Measurements from ENCODE around the gene SPATS2.

The SPATS2 gene

GRCh38 chr12:49536526-49537071 is 169.3 kb downstream of the SPATS2 start:
- 31% methylated on average over 3 of the region's 3 CpGs for WGBS (ENCODE audit: insufficient coverage)
- ChIA-PET CTCF (interaction anchor here (0.8 to 2.4 kb wide), 5 partner anchors 7 to 205 kb away, joined by 3 to 7 read pairs (median 4); no protein-coding TSS in a partner anchor), POLR2A (no interaction called here)
- Histone ChIP-seq H3K4me1 (ENCODE audit: control extremely low read depth in 1 of 4, control insufficient read depth in 4 of 4, insufficient read depth in 4 of 4, low read length in 3 of 4) (peaks cover 5 to 32% (median 26%) of the 10 kb centered on the region in 4 experiments), H3K36me3 (ENCODE audit: control insufficient read depth in 4 of 4, insufficient read depth in 4 of 4, low read length in 3 of 4) (no peaks in the 10 kb centered on the region), H3K27ac (ENCODE audit: insufficient read depth in 1 of 2, low read depth in 1 of 2, low read length in 2 of 2, poor library complexity in 1 of 2, severe bottlenecking in 2 of 2) (no peak overlapping the region), H3K27me3 (replicated peaks in 2 of 5; ENCODE audit: control insufficient read depth in 4 of 5, insufficient read depth in 5 of 5, low read length in 4 of 5) (peaks cover 3 to 65% (median 39%) of the 10 kb centered on the region in 5 experiments), H3K4me3 (ENCODE audit: control insufficient read depth in 1 of 7, extremely low read depth in 1 of 7, insufficient read depth in 4 of 7, low read depth in 2 of 7, low read length in 6 of 7) (peak overlapping the region in 1 of 7 experiments; percentile 33), H3K9me3 (ENCODE audit: control extremely low read depth in 1 of 5, control insufficient read depth in 4 of 5, insufficient read depth in 2 of 5, low read depth in 1 of 5, low read length in 4 of 5) (no peaks in the 10 kb centered on the region)
- peak in 2 of 3 donors; percentile 55 to 67 for DNase-seq

DNA sequence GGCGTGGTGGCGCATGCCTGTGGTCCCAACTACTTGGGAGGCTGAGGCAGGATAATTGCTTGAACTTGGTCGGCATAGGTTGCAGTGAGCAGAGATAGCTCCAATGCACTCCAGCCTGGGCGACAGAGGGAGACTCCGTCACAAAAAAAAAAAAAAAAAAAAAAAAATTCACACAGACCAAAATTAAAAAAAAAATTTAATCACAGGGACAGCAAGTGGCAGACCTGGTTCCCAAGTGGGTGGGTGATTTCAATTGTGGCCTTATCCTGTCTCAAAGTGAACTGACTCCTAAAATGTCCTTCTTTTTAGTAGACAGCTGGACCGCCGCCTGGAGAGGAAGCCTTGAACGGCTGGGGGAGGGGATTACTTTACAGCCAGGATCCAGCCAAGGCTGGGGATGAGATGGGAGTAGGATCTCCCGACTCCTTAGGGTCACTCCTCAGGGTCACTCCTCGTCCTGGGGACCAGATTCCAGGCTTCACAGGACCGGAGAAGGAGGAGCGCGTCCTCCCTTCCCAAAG is 170.0 kb downstream of the SPATS2 start:
- H3K4me1 ChIP-seq (ENCODE audit: control extremely low read depth in 1 of 4, control insufficient read depth in 4 of 4, insufficient read depth in 4 of 4, low read length in 3 of 4) = peaks cover 5 to 32% (median 26%) of the 10 kb centered on the region in 4 experiments
- peak in 1 of 3 donors; percentile 21 for DNase-seq
- H3K36me3 ChIP-seq (ENCODE audit: control insufficient read depth in 4 of 4, insufficient read depth in 4 of 4, low read length in 3 of 4) = no peaks in the 10 kb centered on the region
- WGBS (ENCODE audit: insufficient coverage) = 2% methylated on average over 6 of the region's 13 CpGs
- no peaks in the 10 kb centered on the region for H3K9me3 ChIP-seq (ENCODE audit: control extremely low read depth in 1 of 5, control insufficient read depth in 4 of 5, insufficient read depth in 2 of 5, low read depth in 1 of 5, low read length in 4 of 5)
- H3K4me3 ChIP-seq (ENCODE audit: control insufficient read depth in 1 of 7, extremely low read depth in 1 of 7, insufficient read depth in 4 of 7, low read depth in 2 of 7, low read length in 6 of 7) = peak overlapping the region in 6 of 7 experiments; percentile 4 to 68 (median 54)
- POLR2A ChIA-PET = no interaction called here
- peaks cover 3 to 65% (median 39%) of the 10 kb centered on the region in 5 experiments for H3K27me3 ChIP-seq (replicated peaks in 2 of 5; ENCODE audit: control insufficient read depth in 4 of 5, insufficient read depth in 5 of 5, low read length in 4 of 5)
- CTCF ChIA-PET = interaction anchor here (0.8 to 1.5 kb wide), 5 partner anchors 8 to 247 kb away, joined by 3 to 6 read pairs (median 3); no protein-coding TSS in a partner anchor
- no peak overlapping the region for H3K27ac ChIP-seq (ENCODE audit: insufficient read depth in 1 of 2, low read depth in 1 of 2, low read length in 2 of 2, poor library complexity in 1 of 2, severe bottlenecking in 2 of 2)

DNA sequence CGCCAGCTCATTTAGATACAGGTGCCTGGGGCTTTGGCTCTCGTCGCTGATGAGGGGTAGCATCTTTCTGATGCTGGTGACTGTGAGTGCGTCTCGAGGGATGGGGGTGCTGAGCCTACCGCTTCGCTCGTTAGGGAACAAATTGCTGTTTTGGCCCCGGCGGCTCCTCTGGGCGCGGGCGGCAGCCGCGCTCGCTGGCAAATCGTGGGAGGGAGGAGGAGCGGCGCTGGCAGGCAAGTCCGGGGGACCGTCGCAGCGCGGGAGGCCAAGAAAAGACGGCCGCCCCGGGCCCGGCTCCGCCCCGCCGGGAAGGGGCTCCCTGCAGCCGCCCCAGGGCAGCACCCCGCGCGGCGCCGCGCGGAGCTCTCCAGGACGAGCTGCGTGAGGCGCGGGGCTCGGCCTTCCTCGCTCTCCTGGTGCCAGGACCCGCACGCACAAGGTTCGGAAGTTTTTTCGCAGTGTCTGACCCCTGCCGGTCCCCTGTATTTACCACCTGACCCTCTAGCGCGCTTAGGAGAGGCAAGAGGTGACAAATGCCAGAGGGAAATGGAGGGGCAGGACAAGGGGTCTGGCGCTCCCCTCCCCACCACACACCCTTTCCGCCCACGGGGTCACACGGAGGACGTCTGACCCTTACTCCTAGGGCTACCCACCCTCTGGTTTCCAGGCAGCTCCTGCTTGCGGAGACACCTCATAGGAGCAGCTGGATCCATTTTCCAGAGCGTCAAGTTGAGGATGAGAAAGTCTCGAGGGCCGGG is 170.7 kb downstream of the SPATS2 start:
- Histone ChIP-seq H3K27me3 (replicated peaks in 2 of 5; ENCODE audit: control insufficient read depth in 4 of 5, insufficient read depth in 5 of 5, low read length in 4 of 5) (peaks cover 3 to 65% (median 39%) of the 10 kb centered on the region in 5 experiments), H3K36me3 (ENCODE audit: control insufficient read depth in 4 of 4, insufficient read depth in 4 of 4, low read length in 3 of 4) (no peaks in the 10 kb centered on the region), H3K4me1 (ENCODE audit: control extremely low read depth in 1 of 4, control insufficient read depth in 4 of 4, insufficient read depth in 4 of 4, low read length in 3 of 4) (peaks cover 5 to 32% (median 26%) of the 10 kb centered on the region in 4 experiments), H3K27ac (ENCODE audit: insufficient read depth in 1 of 2, low read depth in 1 of 2, low read length in 2 of 2, poor library complexity in 1 of 2, severe bottlenecking in 2 of 2) (no peak overlapping the region), H3K4me3 (ENCODE audit: control insufficient read depth in 1 of 7, extremely low read depth in 1 of 7, insufficient read depth in 4 of 7, low read depth in 2 of 7, low read length in 6 of 7) (peak overlapping the region in 6 of 7 experiments; percentile 32 to 68 (median 56)), H3K9me3 (ENCODE audit: control extremely low read depth in 1 of 5, control insufficient read depth in 4 of 5, insufficient read depth in 2 of 5, low read depth in 1 of 5, low read length in 4 of 5) (no peaks in the 10 kb centered on the region)
- DNase-seq = peak; percentile 28 to 54 (median 49)
- POLR2A ChIA-PET = no interaction called here
- whole genome bisulfite sequencing (ENCODE audit: insufficient coverage) = under 1% methylated on average over 49 of the region's 61 CpGs
- CTCF ChIA-PET = interaction anchor here (0.6 to 1.5 kb wide), 6 partner anchors 9 to 248 kb away, joined by 3 to 6 read pairs (median 3); no protein-coding TSS in a partner anchor

DNA sequence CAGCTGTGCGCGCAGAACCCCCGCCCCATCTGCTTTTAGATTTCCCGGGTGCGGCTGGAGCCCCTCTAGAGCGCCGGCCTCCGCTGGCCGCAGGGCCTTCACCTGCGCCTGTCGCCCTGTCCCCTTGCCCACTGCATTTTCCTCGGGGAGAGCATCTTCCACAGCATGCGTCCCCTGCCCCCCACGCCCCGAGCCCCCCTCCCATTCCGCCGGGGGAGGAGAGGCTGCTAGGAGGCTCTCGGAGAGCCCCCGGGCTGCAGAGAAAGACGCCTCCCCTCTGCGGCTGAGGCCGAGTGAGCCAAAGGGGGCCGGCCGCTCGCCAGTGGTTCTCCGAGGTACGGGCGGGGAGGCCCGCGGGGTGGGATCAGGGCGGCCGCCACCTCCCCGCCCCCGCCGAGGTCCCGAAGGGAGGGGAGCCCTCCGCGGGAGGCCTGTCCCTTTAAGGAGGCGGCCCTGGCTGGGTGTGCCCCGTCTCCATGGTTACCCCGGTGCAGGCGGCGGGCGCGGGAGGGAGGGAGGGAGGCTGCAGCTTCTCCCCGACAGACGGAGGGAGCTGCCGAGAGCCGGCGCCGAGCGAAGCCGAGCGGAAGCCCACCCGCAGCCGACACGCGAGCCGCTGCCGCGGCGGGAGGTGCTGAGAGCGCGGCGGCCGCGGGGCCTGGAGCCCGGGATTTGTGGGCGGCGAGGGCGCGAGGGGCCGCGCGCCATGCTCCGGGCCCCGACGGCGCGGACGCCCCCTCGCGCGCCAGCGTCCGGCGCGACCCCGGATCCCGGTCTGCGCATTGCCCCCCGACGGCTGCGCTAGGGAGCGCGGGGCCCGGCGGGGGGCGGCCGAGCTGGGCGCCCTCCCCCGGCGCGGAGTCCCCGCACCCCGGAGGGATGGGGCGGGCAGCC is 171.5 kb downstream of the SPATS2 start, which contains the start of gene KCNH3:
KCNH3 (plus strand) TSS at position 521 of the 894 bp plus-strand sequence. CDS start 387 bp downstream, outside the sequence.
- CTCF ChIA-PET = interaction anchor here (0.6 to 1.6 kb wide), 6 partner anchors 10 to 249 kb away, joined by 3 to 6 read pairs (median 3); no protein-coding TSS in a partner anchor

DNA sequence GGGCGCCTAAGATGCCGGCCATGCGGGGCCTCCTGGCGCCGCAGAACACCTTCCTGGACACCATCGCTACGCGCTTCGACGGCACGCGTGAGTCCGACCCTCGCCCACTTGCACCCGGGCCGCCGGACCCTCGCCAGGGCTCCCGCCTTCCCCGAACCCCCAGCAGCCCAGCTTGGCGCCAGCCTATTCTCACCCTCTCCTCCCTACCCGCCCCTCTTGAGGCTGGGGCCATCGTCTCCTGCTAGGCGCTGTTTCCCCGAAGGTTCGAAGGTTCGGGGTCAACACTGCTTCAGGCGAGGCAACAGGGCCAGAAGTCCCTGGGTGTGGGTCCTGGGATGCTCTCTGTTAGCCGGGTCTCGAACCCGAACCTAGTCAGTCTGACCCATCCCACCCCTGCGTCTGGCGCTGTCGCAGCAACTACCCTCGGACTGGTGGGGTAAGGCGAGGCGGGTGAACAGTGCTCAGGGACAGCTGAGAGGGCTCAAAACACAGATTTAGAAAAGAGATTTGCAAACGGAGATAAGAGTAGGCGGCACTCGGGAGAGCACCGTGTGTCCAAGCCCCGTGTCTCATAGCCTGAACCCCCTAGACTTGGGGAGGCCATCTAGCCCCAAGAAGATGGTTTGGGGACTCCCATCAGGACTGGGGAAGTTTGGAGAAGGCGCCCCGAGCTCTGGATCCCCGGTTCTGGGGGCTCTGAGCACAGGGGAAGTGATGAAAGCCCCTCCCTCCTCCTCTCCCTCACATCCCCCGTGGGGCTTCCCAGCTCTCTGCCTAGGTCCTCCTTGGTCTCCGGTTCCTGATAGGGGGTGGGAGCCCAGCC is 172.4 kb downstream of the SPATS2 start:
- CTCF ChIA-PET = interaction anchor here (1.1 to 1.6 kb wide), 3 partner anchors 13 to 243 kb away, joined by 3 read pairs; no protein-coding TSS in a partner anchor
- DNase-seq = no peak
- POLR2A ChIA-PET = interaction anchor here (0.6 kb wide), 1 partner anchor 19 kb away, joined by 4 read pairs; no protein-coding TSS in a partner anchor
- Histone ChIP-seq H3K4me1 (ENCODE audit: control extremely low read depth in 1 of 4, control insufficient read depth in 4 of 4, insufficient read depth in 4 of 4, low read length in 3 of 4) (peaks cover 5 to 32% (median 26%) of the 10 kb centered on the region in 4 experiments), H3K27me3 (replicated peaks in 2 of 5; ENCODE audit: control insufficient read depth in 4 of 5, insufficient read depth in 5 of 5, low read length in 4 of 5) (peaks cover 3 to 79% (median 49%) of the 10 kb centered on the region in 5 experiments), H3K36me3 (ENCODE audit: control insufficient read depth in 4 of 4, insufficient read depth in 4 of 4, low read length in 3 of 4) (no peaks in the 10 kb centered on the region), H3K27ac (ENCODE audit: insufficient read depth in 1 of 2, low read depth in 1 of 2, low read length in 2 of 2, poor library complexity in 1 of 2, severe bottlenecking in 2 of 2) (no peak overlapping the region), H3K4me3 (ENCODE audit: control insufficient read depth in 1 of 7, extremely low read depth in 1 of 7, insufficient read depth in 4 of 7, low read depth in 2 of 7, low read length in 6 of 7) (peak overlapping the region in 2 of 7 experiments; percentile 36 to 68), H3K9me3 (ENCODE audit: control extremely low read depth in 1 of 5, control insufficient read depth in 4 of 5, insufficient read depth in 2 of 5, low read depth in 1 of 5, low read length in 4 of 5) (no peaks in the 10 kb centered on the region)
- 15% methylated on average over 31 of the region's 47 CpGs for WGBS (ENCODE audit: insufficient coverage)

More for the DNA sequence above, 171.5 kb downstream of the SPATS2 start, which contains the start of gene KCNH3:
- no peaks in the 10 kb centered on the region for H3K9me3 ChIP-seq (ENCODE audit: control extremely low read depth in 1 of 5, control insufficient read depth in 4 of 5, insufficient read depth in 2 of 5, low read depth in 1 of 5, low read length in 4 of 5)
- 1% methylated on average over 53 of the region's 107 CpGs for WGBS (ENCODE audit: insufficient coverage)
- peak; percentile 86 to 94 (median 91) for DNase-seq
- H3K27me3 ChIP-seq (replicated peaks in 2 of 5; ENCODE audit: control insufficient read depth in 4 of 5, insufficient read depth in 5 of 5, low read length in 4 of 5) = peaks cover 3 to 74% (median 44%) of the 10 kb centered on the region in 5 experiments
- POLR2A ChIA-PET = no interaction called here
- H3K27ac ChIP-seq (ENCODE audit: insufficient read depth in 1 of 2, low read depth in 1 of 2, low read length in 2 of 2, poor library complexity in 1 of 2, severe bottlenecking in 2 of 2) = no peak within 1 kb of the TSS
- peaks cover 5 to 32% (median 26%) of the 10 kb centered on the region in 4 experiments for H3K4me1 ChIP-seq (ENCODE audit: control extremely low read depth in 1 of 4, control insufficient read depth in 4 of 4, insufficient read depth in 4 of 4, low read length in 3 of 4)
- peak within 1 kb of the TSS in 6 of 7 experiments; percentile 32 to 68 (median 56) for H3K4me3 ChIP-seq (ENCODE audit: control insufficient read depth in 1 of 7, extremely low read depth in 1 of 7, insufficient read depth in 4 of 7, low read depth in 2 of 7, low read length in 6 of 7)
- no peaks in the 10 kb centered on the region for H3K36me3 ChIP-seq (ENCODE audit: control insufficient read depth in 4 of 4, insufficient read depth in 4 of 4, low read length in 3 of 4)

Measured in common myeloid progenitor, CD34-positive (primary cell).